Measurements from ENCODE around the gene PRSS57. TPM values are rescaled to one million over a fixed set of nuclear protein-coding genes. Genes with fewer than 3 reads are reported as not detected.

The PRSS57 gene
- total RNA-seq, 2 experiments from 2014 or later = not detected

GRCh38 chr19:640606-641189 lies 54.6 kb downstream of the PRSS57 start:
- Histone ChIP-seq H3K4me3 (ENCODE audit: low read depth, low read length, poor library complexity, severe bottlenecking) (no peak overlapping the region), H3K4me1 (ENCODE audit: insufficient read depth, low read length, poor library complexity, severe bottlenecking) (peaks cover 6% of the 10 kb centered on the region), H3K79me2 (ENCODE audit: insufficient read depth, low read depth, low read length) (no peaks in the 10 kb centered on the region), H3K9me2 (ENCODE audit: insufficient read depth, low read length) (no peaks in the 10 kb centered on the region), H3K27ac (ENCODE audit: low read depth, low read length, poor library complexity, severe bottlenecking) (no peak overlapping the region), H4K20me1 (ENCODE audit: insufficient read depth, low read length) (no peaks in the 10 kb centered on the region; the same call in 1 of the 2 replicates), H3K9me3 (ENCODE audit: low read length) (no peaks in the 10 kb centered on the region), H2AFZ (ENCODE audit: low read length) (no peak overlapping the region), H3K36me3 (ENCODE audit: insufficient read depth, low read length) (peaks cover 22% of the 10 kb centered on the region), H3K4me2 (ENCODE audit: low read length) (peak overlapping the region; percentile 77; the same call in 1 of the 2 replicates)
- CTCF ChIA-PET (ENCODE audit: unreplicated experiment) = no interaction called here
- no peak for DNase-seq (ENCODE audit: low spot score)
- BruUV-seq (replicated peaks) = no TSS peak
- POLR2A ChIA-PET = no interaction called here
- no peak for TF ChIP-seq EZH2phosphoT487 (IDR thresholded peaks at IDR 0.05; ENCODE audit: borderline replicate concordance, low read depth, low read length)
- TF ChIP-seq CTCF (conservative IDR thresholded peaks at IDR 0.05; ENCODE audit: low read length) = no peak
- intact Hi-C loops (cut with micrococcal nuclease; ENCODE audit: unreplicated experiment) = no loop called here

GRCh38 chr19:640161-640558 lies 55.1 kb downstream of the PRSS57 start:
- H3K9me3 ChIP-seq (ENCODE audit: low read length) = no peaks in the 10 kb centered on the region
- no peak overlapping the region for H2AFZ ChIP-seq (ENCODE audit: low read length)
- H3K4me2 ChIP-seq (ENCODE audit: low read length) = peak overlapping the region; percentile 77
- TF ChIP-seq CTCF (conservative IDR thresholded peaks at IDR 0.05; ENCODE audit: low read length) (no peak), EZH2phosphoT487 (IDR thresholded peaks at IDR 0.05; ENCODE audit: borderline replicate concordance, low read depth, low read length) (no peak)
- H3K4me3 ChIP-seq (ENCODE audit: low read depth, low read length, poor library complexity, severe bottlenecking) = peak overlapping the region; percentile 57
- ChIA-PET CTCF (ENCODE audit: unreplicated experiment) (no interaction called here), POLR2A (no interaction called here)
- no TSS peak for BruUV-seq (replicated peaks)
- H4K20me1 ChIP-seq (ENCODE audit: insufficient read depth, low read length) = no peaks in the 10 kb centered on the region; the same call in 1 of the 2 replicates
- H3K4me1 ChIP-seq (ENCODE audit: insufficient read depth, low read length, poor library complexity, severe bottlenecking) = peaks cover 6% of the 10 kb centered on the region
- H3K27ac ChIP-seq (ENCODE audit: low read depth, low read length, poor library complexity, severe bottlenecking) = no peak overlapping the region
- H3K9me2 ChIP-seq (ENCODE audit: insufficient read depth, low read length) = no peaks in the 10 kb centered on the region
- intact Hi-C loops (cut with micrococcal nuclease; ENCODE audit: unreplicated experiment) = no loop called here
- DNase-seq (ENCODE audit: low spot score) = no peak
- H3K36me3 ChIP-seq (ENCODE audit: insufficient read depth, low read length) = peaks cover 19% of the 10 kb centered on the region
- H3K79me2 ChIP-seq (ENCODE audit: insufficient read depth, low read depth, low read length) = no peaks in the 10 kb centered on the region
